ENCODE data around the gene CDYL2.

The CDYL2 gene

DNA sequence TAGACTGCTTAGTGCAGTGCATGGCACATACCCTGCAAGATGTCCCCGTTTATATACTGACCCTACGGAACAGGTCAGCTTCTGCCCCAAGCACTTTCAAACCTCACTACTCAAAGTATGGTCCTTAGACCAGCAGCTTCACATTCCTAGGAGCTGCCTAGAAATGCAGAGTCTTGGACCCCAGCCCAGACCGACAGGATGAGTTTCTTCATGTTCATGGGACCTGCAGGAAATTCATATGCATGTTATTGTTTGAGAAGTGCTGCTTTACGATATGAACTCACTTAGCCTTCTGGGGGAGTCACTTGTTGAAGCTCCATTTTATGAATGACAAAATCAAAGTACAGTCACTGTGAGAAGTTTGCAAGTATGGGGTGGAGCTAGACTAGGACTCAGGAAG is 181.0 kb downstream of the CDYL2 start:
- no peak for DNase-seq (ENCODE audit: low spot score)

DNA sequence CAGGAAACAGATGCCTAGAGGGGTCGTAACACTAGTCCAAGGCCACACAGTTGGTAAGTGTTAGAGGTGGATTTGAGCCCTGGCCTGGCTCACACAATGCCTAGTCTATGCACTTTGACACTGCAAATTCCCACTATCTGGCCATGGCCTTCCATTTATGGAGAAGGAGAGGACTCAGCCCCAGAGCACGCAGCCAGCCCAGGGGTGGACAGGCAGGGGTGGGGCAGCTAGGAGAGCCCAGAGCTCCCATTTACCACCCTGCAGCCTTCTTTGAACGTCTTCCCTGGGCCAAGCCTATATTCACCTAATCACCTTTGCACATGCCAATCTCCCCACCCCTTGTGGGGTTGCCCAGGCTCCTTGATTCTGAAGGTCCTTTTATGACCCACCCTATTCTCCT is 182.4 kb downstream of the CDYL2 start:
- DNase-seq (ENCODE audit: low spot score), result no peak

DNA sequence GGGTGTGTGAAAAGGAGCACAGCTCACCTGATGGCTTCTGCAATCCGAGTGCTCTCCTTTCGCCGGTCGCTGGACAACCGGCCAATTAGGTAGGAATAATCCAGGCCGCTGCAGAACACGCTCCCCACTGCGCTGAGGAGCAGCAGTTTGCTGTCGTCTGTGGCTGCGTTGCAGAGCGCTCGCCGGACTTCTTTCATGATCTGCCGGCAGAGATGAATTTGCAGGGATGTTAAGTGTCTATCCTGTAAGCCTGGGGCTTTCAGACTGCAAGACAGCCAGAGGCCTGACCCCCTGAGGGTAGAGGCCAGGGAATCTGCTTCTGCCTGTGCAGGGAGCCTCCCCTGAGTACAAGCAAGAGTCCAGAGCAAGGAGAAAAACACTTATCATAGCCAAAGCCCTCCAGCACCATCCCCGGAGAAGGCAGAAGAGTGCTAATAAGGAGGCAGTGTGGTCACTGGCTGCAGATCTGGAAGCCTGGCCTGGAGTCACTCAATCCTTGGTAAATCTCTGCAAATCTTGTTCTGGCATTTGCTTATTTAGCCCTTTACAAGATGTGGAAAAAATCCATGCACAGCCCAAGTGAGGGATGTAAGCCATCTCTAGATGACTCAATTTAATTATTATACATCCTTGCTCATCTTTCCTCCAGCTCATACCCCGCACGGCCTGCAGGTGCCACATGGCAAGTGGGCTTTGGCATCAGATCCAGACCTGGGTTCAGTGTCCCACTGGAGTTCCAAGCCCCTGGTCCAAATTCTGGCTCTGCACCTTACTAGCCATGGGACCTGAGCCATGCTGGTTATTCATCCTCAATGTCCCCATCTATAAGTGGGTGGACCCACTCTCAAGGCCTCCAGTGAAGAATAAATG is 183.4 kb downstream of the CDYL2 start:
- no peak for DNase-seq (ENCODE audit: low spot score)

DNA sequence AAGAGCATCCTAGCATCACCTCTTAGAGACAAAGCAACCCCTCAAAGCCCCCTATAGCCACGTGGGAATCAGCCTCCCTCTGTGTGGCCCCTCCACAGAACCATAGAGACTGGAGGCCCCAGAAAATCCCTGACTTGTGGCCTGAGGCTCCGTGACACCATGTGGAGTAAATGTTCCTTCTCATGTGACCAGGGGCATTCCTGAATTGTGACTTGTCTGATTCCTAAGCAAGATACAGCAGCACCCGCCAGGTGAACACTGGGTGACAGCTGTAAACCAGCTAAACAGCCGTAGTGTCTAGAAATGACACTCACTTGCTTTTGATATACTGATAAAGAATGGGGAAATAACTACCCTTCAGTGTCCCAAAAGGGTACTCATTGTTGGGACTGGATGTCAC is 184.6 kb downstream of the CDYL2 start:
- DNase-seq (ENCODE audit: low spot score), result no peak

DNA sequence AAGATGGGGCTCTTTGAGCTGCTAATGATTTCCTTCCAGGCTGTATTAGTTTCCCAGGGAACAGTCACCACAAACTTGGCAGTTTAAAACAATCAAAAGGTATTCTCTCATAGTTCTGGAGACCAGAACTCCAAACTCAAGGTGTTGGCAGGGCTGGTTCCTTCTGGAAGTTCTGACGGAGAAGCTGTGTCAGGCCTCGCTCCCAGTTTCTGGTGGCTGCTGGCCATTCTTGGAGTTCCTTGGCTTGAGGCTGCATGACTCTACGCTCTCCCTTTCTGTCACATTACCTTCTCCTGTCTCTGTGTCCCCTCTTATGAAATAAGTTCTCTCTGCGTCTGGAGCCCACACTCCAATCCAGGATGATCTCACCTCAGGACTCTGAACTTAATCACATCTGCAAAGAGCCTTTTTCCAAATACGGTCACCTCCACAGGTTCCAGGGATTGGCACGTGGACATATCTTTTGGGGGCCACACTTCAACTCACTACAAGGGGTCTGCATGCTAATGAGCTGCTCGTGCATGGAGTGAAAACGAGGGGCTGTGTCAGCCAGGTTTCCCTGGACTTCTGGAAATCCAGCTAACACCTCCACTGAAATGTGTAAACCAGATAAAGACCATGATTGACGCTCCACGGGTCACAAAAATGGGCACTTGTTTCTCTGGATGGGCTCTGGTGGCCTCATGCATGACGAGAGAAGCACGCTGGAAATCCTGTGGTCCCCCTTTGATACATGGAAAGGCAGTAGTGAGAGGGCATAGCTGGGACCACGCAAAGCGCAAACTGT is 185.3 kb downstream of the CDYL2 start:
- no peak for DNase-seq (ENCODE audit: low spot score)

DNA sequence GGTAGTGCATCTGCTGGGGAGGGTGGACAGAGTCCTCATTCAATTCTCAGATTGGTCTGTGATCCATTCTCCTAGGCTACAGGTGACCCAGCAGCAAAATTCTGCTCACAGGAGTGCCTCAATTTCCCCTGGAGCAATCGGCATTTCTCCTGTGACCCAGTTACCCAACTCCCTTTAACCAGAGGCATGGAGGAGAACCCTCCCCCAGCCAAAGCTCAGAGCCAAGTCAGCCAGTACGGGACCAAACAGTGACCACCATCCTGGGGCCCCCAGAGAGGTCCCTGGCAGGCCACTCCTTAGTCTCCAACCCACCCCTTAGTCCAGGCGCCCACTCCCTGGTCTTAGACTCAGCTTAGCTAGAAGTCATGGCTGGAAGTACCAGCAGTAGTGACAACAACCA is 188.0 kb downstream of the CDYL2 start:
- DNase-seq (ENCODE audit: low spot score), result no peak

DNA sequence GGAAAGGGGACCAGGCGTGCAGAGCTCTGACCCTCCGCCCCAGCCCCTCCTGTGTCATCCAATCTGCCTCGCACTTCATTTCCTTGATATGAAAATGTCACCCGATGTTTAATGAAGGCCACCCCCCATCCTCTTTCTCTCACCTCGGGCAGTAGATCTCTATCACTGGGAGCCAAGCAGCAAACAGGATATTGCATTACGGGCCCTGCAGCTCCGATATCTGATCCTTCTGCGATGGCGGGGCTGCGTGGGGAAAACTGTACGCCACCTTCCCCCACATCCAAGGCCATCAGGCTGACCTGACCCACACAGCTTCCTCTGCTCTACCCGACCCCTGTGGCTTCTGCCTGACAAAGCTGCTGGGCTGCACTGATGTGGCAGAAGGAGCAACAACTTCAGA is 188.7 kb downstream of the CDYL2 start:
- DNase-seq (ENCODE audit: low spot score), result no peak

DNA sequence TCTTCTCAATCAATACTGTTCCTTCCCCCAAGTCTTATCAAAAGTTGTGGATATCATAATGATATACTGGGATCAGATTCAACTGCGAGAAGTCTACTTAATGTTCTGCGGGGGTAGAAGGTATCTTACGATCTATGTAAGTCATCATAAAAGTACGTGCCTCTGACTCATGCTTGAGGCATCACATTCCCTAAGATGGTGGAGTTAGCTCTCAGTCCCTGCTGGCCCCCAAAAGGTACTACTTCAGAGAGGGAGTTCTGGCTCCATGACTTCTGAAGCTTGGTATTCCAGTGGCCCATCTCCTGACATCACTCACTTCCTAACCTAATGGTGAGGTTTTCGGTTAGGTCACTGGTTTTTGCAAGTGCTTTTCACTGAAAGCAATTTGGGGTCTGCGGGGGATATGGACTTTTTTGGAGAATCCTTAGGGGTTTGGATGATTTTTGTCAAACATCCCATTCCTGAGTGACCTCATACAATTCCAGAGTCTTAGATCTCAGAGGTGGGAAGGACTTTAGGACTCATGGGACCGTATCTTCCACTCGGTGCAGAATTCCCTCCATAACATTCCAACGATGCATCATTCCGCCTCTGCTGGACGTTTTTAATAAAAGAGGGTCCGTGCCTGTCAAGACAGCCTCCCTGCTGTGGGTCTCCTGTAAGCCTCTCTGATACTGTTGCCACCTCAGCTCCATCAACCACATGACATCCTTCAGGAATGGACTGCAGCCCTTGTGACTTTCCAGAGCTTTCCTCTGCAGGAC is 189.3 kb downstream of the CDYL2 start:
- DNase-seq (ENCODE audit: low spot score), result no peak

DNA sequence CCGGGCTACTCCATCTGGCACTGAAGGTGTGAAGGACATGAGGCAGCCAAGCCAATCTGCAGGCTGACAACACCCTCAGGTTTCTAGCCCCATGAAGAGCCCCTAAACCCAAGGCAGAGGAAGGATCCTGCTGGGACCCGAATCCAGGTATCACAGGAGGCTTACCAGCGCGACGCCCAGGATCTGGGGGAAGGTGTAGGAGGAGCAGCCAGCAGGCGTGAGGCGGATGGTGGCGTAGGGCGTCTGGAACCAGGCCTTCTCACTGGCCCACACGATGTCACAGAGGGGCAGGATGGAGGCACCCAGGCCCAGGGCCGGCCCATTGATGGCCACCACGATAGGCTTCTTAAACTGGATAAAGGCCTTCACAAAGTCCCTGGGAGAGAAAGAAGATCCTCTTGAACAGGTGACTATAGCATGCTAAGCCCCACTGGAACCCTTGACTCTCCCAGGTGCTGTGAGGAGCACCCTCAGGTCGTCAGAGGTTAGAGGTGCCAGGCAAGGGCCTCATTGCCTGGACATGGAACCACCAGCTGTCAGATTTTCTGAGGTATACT is 191.9 kb downstream of the CDYL2 start:
- DNase-seq (ENCODE audit: low spot score), result no peak

DNA sequence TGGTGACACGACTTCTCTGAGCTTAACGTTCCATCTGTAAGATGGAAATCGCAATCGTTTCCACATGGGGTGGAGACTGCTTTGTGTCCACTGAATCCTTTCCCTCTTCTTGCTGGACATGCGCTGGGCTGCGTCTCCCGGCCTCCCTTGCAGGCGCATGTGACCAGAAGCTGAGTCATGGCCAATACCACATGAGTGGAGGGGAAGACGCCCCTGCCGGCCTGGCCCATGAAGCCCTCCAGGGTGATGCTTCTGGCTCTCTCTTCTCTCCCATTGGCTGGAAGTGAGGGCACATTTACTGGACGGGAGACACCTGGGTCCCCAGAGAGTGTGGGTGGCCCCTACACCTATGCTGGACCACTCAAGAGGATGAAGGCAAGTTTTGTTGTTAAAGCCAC is 192.5 kb downstream of the CDYL2 start:
- no peak for DNase-seq (ENCODE audit: low spot score)

DNA sequence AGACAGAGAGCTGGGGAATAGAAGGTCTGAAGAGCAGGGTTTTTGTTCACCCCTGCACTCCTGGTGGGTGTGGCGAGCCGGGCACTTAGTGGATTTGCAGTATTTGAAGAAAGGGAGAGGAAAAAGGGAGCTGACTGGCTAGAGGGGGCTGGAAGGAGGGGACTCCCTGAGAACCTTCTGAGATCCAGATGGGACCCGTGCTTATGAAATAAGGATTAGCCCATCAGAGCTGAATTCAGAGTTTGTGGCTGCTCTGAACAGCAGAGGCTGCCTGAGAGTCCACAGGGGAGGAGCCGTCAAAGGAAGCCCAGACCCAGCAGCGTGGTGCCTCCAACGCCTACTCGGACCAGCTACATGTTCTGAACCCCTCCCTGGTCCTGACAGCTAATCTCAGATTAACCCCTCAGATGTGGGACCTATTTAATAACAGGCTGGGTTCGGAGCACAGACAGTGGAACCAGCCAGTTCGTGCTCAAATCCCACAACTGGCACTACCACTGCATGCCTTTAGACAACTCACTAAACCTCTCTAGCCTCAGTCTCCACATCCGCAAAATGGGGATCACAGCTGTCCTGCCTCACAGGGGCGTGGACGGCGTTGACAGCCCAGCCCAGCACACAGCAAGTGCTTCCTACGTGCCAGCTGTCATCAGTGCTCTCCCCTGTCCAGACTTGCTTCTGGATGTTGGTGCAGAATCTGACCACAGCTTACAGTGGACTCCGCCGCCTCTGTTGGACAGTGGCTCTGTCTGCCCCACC is 193.0 kb downstream of the CDYL2 start:
- DNase-seq (ENCODE audit: low spot score), result no peak

DNA sequence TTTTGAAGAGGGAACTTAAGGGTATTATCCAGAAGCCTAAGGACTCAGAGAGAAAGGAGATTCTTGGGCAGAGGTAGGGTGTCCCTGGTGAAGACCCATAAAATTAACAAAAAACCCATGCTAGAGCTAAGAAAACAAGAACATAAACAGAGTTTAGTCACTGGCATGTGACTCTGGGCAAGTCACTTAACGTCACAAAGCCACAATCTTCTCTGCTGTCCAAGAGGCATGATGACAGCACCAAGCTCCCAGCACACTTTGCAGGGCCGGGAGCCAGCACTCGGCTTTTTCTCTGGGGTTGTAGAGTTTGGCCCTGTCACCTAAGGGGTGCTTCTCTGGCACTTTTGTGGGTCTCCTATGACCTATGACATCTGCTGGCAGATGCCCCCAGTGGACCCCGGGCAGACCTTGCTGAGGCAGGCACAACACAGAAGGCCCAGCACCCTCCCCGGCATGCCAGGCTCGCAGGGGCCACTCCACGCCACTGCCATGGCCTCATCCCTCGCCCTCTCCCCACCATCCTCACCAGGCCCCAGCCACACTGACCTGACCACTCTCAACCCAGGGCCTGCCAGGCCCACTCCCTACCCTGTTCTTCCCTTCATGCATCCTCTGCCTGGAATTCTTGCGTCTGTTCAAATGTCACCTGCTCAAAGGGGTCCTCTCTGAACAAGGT is 193.8 kb downstream of the CDYL2 start:
- no peak for DNase-seq (ENCODE audit: low spot score)

DNA sequence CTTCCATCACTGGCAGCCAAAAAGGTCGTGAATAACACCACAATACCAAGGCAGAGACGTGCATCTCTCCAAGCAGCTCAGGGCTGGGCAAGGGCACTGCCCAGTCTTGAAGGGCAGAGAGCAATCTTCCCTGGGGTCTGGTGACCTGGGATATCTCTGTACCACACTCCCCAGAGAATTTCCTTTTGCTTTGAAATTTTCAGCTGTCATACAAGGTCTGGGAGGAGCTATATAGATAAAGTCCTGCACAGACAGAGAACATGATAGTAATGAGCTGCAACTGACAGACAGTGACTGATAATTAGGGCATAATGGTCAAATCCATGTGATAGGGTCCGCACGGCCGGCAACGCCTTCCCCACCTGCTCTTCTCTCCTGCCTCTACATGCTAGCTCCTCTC is 195.5 kb downstream of the CDYL2 start:
- DNase-seq (ENCODE audit: low spot score), result no peak

DNA sequence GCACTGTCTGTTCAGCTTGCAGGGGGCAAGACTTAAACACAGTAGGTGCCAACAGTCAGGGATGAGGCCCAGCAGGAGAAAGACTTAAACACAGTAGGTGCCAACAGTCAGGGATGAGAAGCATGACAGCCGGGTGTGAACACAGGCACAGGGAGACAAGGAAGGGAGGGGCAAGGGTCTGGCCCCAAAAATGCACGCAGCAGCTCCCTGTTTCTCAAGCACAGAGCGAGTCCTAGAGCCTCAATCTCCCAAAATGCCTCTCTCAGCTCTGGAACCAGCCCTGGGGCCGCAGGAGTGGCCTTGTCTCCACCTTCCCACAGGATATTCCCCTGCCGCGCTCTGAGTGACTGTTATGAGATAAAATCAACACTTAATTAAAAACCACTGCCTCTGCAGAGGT is 197.2 kb downstream of the CDYL2 start:
- no peak for DNase-seq (ENCODE audit: low spot score)

DNA sequence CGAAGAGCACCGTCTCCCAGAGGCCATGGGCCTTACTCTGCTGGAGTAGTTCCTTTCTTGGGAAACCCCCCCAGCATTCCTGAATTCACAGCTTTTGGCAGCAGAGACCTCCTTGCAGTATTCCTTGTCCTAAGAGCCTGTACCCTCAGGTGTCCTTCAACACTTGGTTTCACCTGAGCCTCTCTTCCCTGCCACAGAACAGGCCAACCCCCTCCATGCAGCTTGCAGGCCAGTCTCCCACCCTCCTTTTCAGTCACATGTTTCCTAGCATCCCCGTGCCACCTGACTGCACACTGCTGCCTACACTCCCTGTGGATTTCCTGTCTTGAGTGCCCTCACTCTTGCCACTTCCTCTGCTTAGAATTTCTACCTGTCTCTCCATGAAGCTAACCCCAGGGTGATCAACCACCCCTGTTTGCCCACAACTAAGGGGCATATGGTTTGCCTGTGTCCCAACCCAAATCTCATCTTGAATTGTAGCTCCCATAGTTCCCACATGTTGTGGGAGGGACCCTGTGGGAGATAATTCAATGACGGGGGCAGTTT is 198.1 kb downstream of the CDYL2 start:
- DNase-seq (ENCODE audit: low spot score), result no peak

DNA sequence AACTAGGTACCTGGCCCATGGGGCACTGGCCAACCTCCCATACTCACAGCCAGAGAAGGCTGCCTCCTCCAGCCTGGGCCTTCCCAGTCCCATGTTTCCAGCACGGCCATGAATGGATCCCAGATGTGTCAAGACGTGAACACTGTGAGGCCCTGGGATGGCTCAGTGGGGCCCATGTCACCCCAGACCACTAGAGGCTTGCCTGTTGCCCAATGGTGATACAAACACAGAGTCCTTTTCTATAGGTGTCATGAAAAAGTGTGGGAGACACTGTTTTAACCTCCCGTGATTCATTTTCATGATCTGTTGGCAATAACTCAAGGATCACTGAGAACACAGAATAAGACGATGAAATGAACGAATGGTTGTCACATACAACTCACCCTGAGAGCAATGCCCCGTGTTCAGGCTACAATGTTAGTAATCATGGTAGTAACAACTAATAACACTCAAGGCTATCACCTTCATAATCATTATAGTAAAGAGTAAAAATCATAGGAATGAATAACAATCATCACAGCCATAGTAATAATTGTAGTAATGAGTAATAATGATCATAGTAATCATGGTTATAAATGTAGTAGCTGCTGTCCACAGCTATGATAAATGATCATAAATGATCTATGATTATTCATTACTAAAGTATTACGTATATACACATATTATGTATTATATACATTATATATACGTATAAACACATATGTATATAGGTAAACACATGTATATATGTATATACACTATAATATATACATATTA is 199.6 kb downstream of the CDYL2 start:
- DNase-seq (ENCODE audit: low spot score), result no peak

DNA sequence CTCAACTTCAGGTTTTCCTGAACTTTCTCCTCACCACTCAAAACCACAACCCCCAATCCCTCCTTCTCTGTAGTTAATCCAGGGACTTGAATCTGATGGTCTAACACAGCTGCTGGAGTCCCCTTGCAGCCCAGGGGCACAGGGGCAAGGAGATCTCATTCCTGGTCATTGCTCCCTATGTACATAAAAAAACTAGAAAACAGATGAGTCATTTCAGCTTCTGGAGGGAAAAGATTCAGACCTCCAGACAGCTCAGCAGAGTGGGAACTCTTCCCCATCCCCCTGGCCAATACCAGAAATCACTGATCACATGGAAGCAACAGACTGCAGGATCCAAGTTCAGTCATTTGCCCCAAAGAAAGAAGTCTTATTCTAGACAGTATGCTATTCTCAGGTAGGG is 201.5 kb downstream of the CDYL2 start:
- DNase-seq (ENCODE audit: low spot score), result no peak

DNA sequence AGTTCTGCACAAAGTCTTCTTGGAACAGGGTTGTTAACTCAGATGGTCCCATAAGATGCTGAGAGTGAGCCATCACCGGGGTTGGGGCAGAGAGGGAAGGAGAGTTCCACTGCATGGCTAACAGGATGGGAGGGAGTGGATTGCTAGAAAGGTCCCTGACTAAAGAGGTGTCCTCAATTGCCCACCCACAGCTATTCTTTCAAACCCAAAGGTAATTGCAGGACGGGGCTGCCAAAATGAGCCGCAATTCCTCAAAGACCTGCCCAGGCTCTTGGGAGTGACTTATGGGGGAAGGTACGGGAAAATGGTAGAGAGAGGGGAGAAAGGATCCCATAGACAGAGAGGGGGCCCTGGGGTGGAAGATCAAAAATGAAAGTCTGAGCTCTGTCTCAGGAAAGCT is 203.2 kb downstream of the CDYL2 start:
- no peak for DNase-seq (ENCODE audit: low spot score)

DNA sequence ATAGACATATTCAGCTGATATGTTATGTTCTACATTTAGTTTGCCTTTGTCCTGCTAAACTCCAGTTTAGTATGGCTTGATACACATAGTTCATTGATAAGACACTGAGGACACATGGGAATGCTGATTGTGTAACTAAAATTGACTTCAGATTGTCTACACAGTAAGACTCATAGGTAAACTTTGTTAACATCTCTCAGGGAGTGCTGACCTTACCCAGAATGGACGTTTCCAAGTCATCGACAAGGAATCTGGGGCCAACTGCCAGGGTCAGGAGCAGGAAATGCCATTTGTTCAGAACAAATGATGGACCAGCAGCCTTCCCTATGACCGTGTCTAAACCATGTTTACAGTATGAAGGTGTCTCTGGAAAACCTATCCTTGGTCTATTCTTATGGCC is 204.9 kb downstream of the CDYL2 start:
- DNase-seq (ENCODE audit: low spot score), result no peak

Measured in SK-N-DZ (cell line).